ENCODE results near the gene NTMT1. TPM values are rescaled to one million over a fixed set of nuclear protein-coding genes. Genes with fewer than 3 reads are reported as not detected.

NTMT1 gene
- total RNA-seq, 1 donor from 2014 or later = 55.1 TPM

DNA sequence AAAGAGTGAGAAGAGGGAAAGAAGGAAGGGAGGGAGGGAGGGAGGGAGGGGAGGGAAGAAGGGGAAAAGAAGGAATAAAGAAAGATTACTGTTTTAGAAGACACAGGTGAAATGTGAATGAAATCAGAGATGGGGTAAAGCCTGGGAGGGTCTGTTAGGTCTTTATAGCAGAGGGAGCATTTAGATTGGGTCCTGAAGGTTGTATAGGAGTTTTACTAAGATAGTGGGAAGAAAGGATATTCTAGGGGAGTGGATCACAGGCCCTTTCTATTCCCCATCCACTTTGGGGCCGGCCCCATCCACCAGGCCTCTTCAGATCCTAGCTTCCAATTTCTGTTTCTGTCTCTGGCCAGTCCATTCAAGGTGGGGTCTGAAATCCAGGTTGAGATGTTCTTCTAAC lies 40.6 kb upstream of the NTMT1 start:
- H3K36me3 ChIP-seq (ENCODE audit: insufficient read depth, low read length) = no peaks in the 10 kb centered on the region
- H3K4me3 ChIP-seq (ENCODE audit: insufficient read depth, low read depth, low read length) = no peak overlapping the region
- H2AFZ ChIP-seq (ENCODE audit: low read depth, low read length) = no peak overlapping the region
- Mint-ChIP-seq H3K4me3 (ENCODE audit: unreplicated experiment) (no peak overlapping the region), H3K4me1 (ENCODE audit: low read depth, unreplicated experiment) (no peaks in the 10 kb centered on the region), H3K27ac (ENCODE audit: unreplicated experiment) (no peak overlapping the region), H3K27me3 (ENCODE audit: low read depth, unreplicated experiment) (peaks cover 19% of the 10 kb centered on the region), H3K9me3 (ENCODE audit: unreplicated experiment) (peaks cover under 1% of the 10 kb centered on the region), H3K36me3 (ENCODE audit: low read depth, unreplicated experiment) (no peaks in the 10 kb centered on the region)
- no peaks in the 10 kb centered on the region for H3K4me1 ChIP-seq (ENCODE audit: insufficient read depth, low read length)
- H3K27me3 ChIP-seq (ENCODE audit: insufficient read depth, low read length) = no peaks in the 10 kb centered on the region
- no peaks in the 10 kb centered on the region for H3K9me3 ChIP-seq (ENCODE audit: insufficient read depth, low read depth, low read length)
- no peaks in the 10 kb centered on the region for H4K20me1 ChIP-seq (ENCODE audit: insufficient read depth, low read length)
- TF ChIP-seq CTCF (IDR thresholded peaks at IDR 0.05; ENCODE audit: insufficient read depth, low read depth, low read length) (no peak), EZH2 (IDR thresholded peaks at IDR 0.05; ENCODE audit: insufficient read depth, low read length) (no peak)
- H3K79me2 ChIP-seq (ENCODE audit: insufficient read depth, low read length) = no peaks in the 10 kb centered on the region
- no peak overlapping the region for H3K9ac ChIP-seq (ENCODE audit: low read length)
- no peak for FAIRE-seq
- H3K4me2 ChIP-seq (ENCODE audit: low read length) = no peak overlapping the region
- no peak for DNase-seq (ENCODE audit: low read depth)
- H3K27ac ChIP-seq (ENCODE audit: low read depth, low read length) = no peak overlapping the region

- no peaks in the 10 kb centered on the region for H3K27me3 ChIP-seq (ENCODE audit: insufficient read depth, low read length)
- no peak overlapping the region for H3K4me2 ChIP-seq (ENCODE audit: low read length)
- H3K27me3 Mint-ChIP-seq (ENCODE audit: low read depth, unreplicated experiment) = peaks cover 24% of the 10 kb centered on the region
- no peaks in the 10 kb centered on the region for H3K4me1 ChIP-seq (ENCODE audit: insufficient read depth, low read length)
- no peaks in the 10 kb centered on the region for H3K4me1 Mint-ChIP-seq (ENCODE audit: low read depth, unreplicated experiment)
- DNase-seq (ENCODE audit: low read depth) = no peak
- FAIRE-seq = no peak
- no peak overlapping the region for H3K27ac ChIP-seq (ENCODE audit: low read depth, low read length)
- no peaks in the 10 kb centered on the region for H3K36me3 Mint-ChIP-seq (ENCODE audit: low read depth, unreplicated experiment)
- no peaks in the 10 kb centered on the region for H3K9me3 Mint-ChIP-seq (ENCODE audit: unreplicated experiment)
- no peak overlapping the region for H3K4me3 Mint-ChIP-seq (ENCODE audit: unreplicated experiment)
- no peak overlapping the region for H3K4me3 ChIP-seq (ENCODE audit: insufficient read depth, low read depth, low read length)
- no peak overlapping the region for H3K27ac Mint-ChIP-seq (ENCODE audit: unreplicated experiment)
- H3K9ac ChIP-seq (ENCODE audit: low read length) = no peak overlapping the region
- no peaks in the 10 kb centered on the region for H3K9me3 ChIP-seq (ENCODE audit: insufficient read depth, low read depth, low read length)
- H3K79me2 ChIP-seq (ENCODE audit: insufficient read depth, low read length) = no peaks in the 10 kb centered on the region
- H4K20me1 ChIP-seq (ENCODE audit: insufficient read depth, low read length) = no peaks in the 10 kb centered on the region
- no peaks in the 10 kb centered on the region for H3K36me3 ChIP-seq (ENCODE audit: insufficient read depth, low read length)
- H2AFZ ChIP-seq (ENCODE audit: low read depth, low read length) = no peak overlapping the region
- no peak for TF ChIP-seq CTCF (IDR thresholded peaks at IDR 0.05; ENCODE audit: insufficient read depth, low read depth, low read length)
- TF ChIP-seq EZH2 (IDR thresholded peaks at IDR 0.05; ENCODE audit: insufficient read depth, low read length) = no peak
These were observed 39.7 kb upstream of the NTMT1 start for GRCh38 chr9:129586245-129586644.

DNA sequence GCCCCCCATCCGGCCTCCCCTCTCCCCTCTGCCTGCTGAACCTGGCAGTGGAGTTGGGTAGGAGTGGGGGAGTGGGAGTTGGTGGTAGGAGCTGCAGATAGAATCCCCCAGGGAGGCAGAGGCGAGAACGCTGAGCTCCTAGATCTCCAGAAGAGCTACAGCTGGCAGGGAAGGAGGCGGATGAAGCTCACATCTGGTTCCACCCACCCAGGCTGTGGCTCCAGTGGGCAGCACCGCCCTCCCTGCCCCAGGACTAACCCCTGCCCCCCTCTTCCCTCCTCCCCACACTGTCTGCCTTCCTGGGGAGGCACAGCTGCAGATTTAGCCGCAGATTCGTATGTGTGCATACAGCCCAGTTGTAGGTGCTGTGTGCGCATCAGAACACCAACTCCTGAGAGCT lies 39.3 kb upstream of the NTMT1 start:
- peaks cover 25% of the 10 kb centered on the region for H3K27me3 Mint-ChIP-seq (ENCODE audit: low read depth, unreplicated experiment)
- FAIRE-seq (no peak), DNase-seq (ENCODE audit: low read depth) (no peak)
- H3K4me3 ChIP-seq (ENCODE audit: insufficient read depth, low read depth, low read length) = no peak overlapping the region
- H3K4me1 ChIP-seq (ENCODE audit: insufficient read depth, low read length) = no peaks in the 10 kb centered on the region
- no peaks in the 10 kb centered on the region for H3K27me3 ChIP-seq (ENCODE audit: insufficient read depth, low read length)
- no peak overlapping the region for H3K9ac ChIP-seq (ENCODE audit: low read length)
- no peak overlapping the region for H3K27ac Mint-ChIP-seq (ENCODE audit: unreplicated experiment)
- no peaks in the 10 kb centered on the region for H3K79me2 ChIP-seq (ENCODE audit: insufficient read depth, low read length)
- no peaks in the 10 kb centered on the region for H3K9me3 Mint-ChIP-seq (ENCODE audit: unreplicated experiment)
- H2AFZ ChIP-seq (ENCODE audit: low read depth, low read length) = no peak overlapping the region
- H3K4me1 Mint-ChIP-seq (ENCODE audit: low read depth, unreplicated experiment) = no peaks in the 10 kb centered on the region
- no peak overlapping the region for H3K4me2 ChIP-seq (ENCODE audit: low read length)
- no peak overlapping the region for H3K27ac ChIP-seq (ENCODE audit: low read depth, low read length)
- H3K9me3 ChIP-seq (ENCODE audit: insufficient read depth, low read depth, low read length) = no peaks in the 10 kb centered on the region
- H4K20me1 ChIP-seq (ENCODE audit: insufficient read depth, low read length) = no peaks in the 10 kb centered on the region
- H3K4me3 Mint-ChIP-seq (ENCODE audit: unreplicated experiment) = no peak overlapping the region
- no peaks in the 10 kb centered on the region for H3K36me3 Mint-ChIP-seq (ENCODE audit: low read depth, unreplicated experiment)
- H3K36me3 ChIP-seq (ENCODE audit: insufficient read depth, low read length) = no peaks in the 10 kb centered on the region
- no peak for TF ChIP-seq EZH2 (IDR thresholded peaks at IDR 0.05; ENCODE audit: insufficient read depth, low read length)
- no peak for TF ChIP-seq CTCF (IDR thresholded peaks at IDR 0.05; ENCODE audit: insufficient read depth, low read depth, low read length)
